Ascending aorta (tissue), 2 donors: ENCODE measurements around the gene GLOD4. TPM values are rescaled to one million over a fixed set of nuclear protein-coding genes. Genes with fewer than 3 reads are reported as not detected.
A peak's percentile ranks its signal among the peaks of the same experiment; 100 is the strongest.
"Not testable (repeated sequence)": the region's sequence is repeated elsewhere in the genome, so short reads cannot be mapped to it uniquely, and the experiment has no call there.

Experiments used
- DNase-seq, 2 donors: peaks; one replicate each; pipeline ENCODE4 v3.0.0-alpha.2; 2019; ENCODE audit warnings: low spot score in 2 of 2
- H3K27ac ChIP-seq, 2 donors: fragments of 200-600 bp; sonication (generic); one replicate each; pipeline ENCODE4 v1.5.1; 2016 to 2017; ENCODE audit warnings: mild to moderate bottlenecking in 1 of 2
- H3K27me3 ChIP-seq: fragments of 200-600 bp; sonication (generic); one replicate; pipeline ENCODE4 v1.5.1; 2017
- H3K36me3 ChIP-seq, 2 donors: fragments of 200-600 bp; sonication (generic); one replicate each; pipeline ENCODE4 v1.5.1; 2016
- H3K4me1 ChIP-seq, 2 donors: fragments of 200-600 bp; sonication (generic); one replicate each; pipeline ENCODE4 v1.5.1; 2016 to 2017; ENCODE audit warnings: mild to moderate bottlenecking in 1 of 2
- H3K4me3 ChIP-seq, 2 donors: fragments of 200-600 bp; sonication (generic); one replicate each; pipeline ENCODE4 v1.5.1; 2016 to 2017; ENCODE audit warnings: mild to moderate bottlenecking in 1 of 2
- H3K9me3 ChIP-seq, 2 donors: fragments of 200-600 bp; sonication (generic); one replicate each; pipeline ENCODE4 v1.5.1; 2016
- CTCF ChIP-seq, 3 experiments: fragments of 200-600 bp in 2 of 3; fragments of 450-650 bp in 1 of 3; sonication (generic) in 2 of 3; IDR thresholded peaks; one replicate each; pipeline ENCODE4 v1.5.1; 2016 to 2019; ENCODE audit warnings: antibody characterized with exemption in 3 of 3, mild to moderate bottlenecking in 1 of 3, moderate library complexity in 1 of 3
- intact Hi-C: fragments of 100-400 bp; cut with DNase I; formaldehyde crosslinking; loops from one replicate; pipeline ENCODE4 v1.15.1; 2023
- total RNA-seq: library from RNA; depleted of rRNA; stranded (reverse); fragments of >200 nt; gene quantifications from one replicate; pipeline ENCODE4 v1.1.0, GENCODE V29; 2016

GLOD4 gene
- total RNA-seq, 1 donor from 2014 or later = 148 TPM

- Histone ChIP-seq H3K4me3 (no peak overlapping the region), H3K4me1 (no peaks in the 10 kb centered on the region), H3K36me3 (peaks cover 14 to 31% of the 10 kb centered on the region in 2 donors), H3K27ac (peak overlapping the region in 1 of 2 donors; percentile 21), H3K27me3 (no peaks in the 10 kb centered on the region), H3K9me3 (no peaks in the 10 kb centered on the region)
- TF ChIP-seq CTCF (IDR thresholded peaks at IDR 0.05) = no peak
- intact Hi-C loops = no loop called here
- DNase-seq = no peak
Observed at GRCh38 chr17:789160-789840, 7.2 kb upstream of the GLOD4 start.

DNA sequence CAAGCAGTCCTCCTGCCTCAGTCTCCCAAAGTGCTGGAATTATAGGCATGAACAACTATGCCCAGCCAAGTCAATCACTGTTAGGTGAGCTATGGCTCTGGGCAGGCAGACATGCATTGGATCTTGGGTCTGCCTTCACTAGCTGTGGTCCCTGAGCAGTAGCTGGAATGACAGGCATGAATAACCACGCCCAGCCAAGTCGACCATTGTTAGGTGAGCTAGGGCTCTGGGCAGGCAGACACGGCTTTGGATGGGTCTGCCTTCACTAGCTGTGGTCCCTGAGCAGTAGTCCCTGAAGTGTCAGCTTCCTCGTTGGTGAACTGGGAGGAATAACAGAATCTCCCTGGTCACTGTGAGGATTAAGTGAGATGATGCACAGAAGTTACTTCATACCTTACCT, 6.5 kb upstream of the GLOD4 start:
- Histone ChIP-seq H3K9me3 (no peaks in the 10 kb centered on the region), H3K27ac (no peak overlapping the region), H3K27me3 (no peaks in the 10 kb centered on the region), H3K4me3 (no peak overlapping the region), H3K4me1 (peaks cover 0 to 3% of the 10 kb centered on the region in 2 donors), H3K36me3 (peaks cover 14 to 31% of the 10 kb centered on the region in 2 donors)
- intact Hi-C loops = no loop called here
- TF ChIP-seq CTCF (IDR thresholded peaks at IDR 0.05) = no peak
- DNase-seq = no peak

DNA sequence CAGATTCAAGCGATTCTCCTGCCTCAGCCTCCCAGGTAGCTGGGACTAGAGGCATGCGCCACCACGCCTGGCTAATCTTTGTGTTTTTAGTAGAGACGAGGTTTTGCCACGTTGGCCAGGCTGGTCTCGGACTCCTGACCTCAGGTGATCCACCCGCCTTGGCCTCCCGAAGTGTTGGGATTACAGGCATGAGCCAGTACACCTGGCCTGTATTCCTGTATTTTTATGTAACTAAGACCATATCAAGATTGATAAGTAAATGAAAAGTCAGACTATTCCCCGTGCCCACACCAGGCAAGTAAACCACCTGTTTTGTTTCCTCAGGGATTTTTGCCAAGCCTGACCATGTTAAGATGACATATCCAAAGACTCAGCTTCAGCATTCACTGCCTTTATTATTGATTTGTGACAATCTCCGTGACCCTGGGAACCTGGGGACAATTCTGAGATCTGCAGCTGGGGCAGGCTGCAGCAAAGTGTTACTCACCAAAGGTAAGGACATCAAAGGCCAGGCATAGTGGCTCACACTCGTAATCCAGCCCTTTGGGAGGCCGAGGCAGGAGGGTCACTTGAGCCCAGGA, 5.7 kb upstream of the GLOD4 start:
- H3K9me3 ChIP-seq = no peaks in the 10 kb centered on the region
- TF ChIP-seq CTCF (IDR thresholded peaks at IDR 0.05) = no peak
- DNase-seq = no peak

DNA sequence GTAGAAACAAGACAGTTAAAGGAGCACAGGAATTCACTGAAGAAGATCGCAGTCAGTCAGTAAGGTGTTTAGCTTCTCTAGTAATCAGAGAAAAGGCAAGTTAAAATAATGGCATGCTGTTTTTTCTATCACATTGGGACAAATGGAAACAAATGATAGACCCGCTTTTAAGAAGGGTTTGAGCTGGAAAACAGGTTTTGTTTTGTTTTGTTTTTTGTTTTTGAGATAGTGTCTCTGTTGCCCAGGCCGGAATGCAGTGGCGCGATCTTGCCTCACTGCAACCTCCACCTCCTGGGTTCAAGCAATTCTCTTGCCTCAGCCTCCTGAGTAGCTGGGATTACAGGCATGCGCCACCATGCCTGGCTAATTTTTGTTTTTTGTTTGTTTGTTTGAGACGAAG, 3.8 kb upstream of the GLOD4 start:
- Histone ChIP-seq H3K4me1 (peaks cover 5 to 17% of the 10 kb centered on the region in 2 donors), H3K36me3 (peaks cover 8 to 17% of the 10 kb centered on the region in 2 donors)
- H3K27ac ChIP-seq, H3K27me3 ChIP-seq, H3K4me3 ChIP-seq, DNase-seq, H3K9me3 ChIP-seq, intact Hi-C loops: not testable (repeated sequence)

More for the DNA sequence above, 5.7 kb upstream of the GLOD4 start:
- intact Hi-C loops = no loop called here
- no peak overlapping the region for H3K4me3 ChIP-seq
- H3K36me3 ChIP-seq = peaks cover 12 to 29% of the 10 kb centered on the region in 2 donors
- H3K27me3 ChIP-seq = no peaks in the 10 kb centered on the region
- peaks cover 5 to 11% of the 10 kb centered on the region in 2 donors for H3K4me1 ChIP-seq
- no peak overlapping the region for H3K27ac ChIP-seq

DNA sequence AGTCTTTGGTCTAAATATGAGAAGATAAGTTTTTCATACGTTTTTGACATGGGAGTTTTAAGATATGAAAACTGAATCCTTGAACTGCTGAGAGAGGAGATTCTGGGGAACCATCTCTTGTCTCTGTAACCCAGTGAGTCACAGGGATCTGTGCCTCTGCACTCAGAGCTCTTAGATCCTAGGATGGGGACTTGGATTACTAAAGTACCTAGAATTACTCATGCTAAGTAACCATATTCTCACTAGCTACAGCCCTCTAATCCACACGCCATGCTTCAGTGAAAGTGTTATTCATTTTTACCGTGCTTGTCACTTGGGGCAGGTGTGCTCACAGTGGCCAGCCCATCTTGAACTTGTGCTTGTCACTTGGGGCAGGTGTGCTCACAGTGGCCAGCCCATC, 2.1 kb upstream of the GLOD4 start:
- Histone ChIP-seq H3K4me3 (peak overlapping the region in 1 of 2 donors; percentile 77), H3K4me1 (peaks cover 5 to 17% of the 10 kb centered on the region in 2 donors), H3K27me3 (no peaks in the 10 kb centered on the region), H3K36me3 (peaks cover 8 to 11% of the 10 kb centered on the region in 2 donors), H3K27ac (no peak overlapping the region), H3K9me3 (no peaks in the 10 kb centered on the region)
- TF ChIP-seq CTCF (IDR thresholded peaks at IDR 0.05) = no peak
- intact Hi-C loops = loop anchor here (5.0 kb wide), 1 partner anchor 273 kb away; no protein-coding TSS in a partner anchor
- peak in 1 of 2 donors; percentile 21 for DNase-seq

- H3K9me3 ChIP-seq = no peaks in the 10 kb centered on the region
- H3K4me1 ChIP-seq = peaks cover 3 to 10% of the 10 kb centered on the region in 2 donors
- no peak overlapping the region for H3K27ac ChIP-seq
- no peak for TF ChIP-seq CTCF (IDR thresholded peaks at IDR 0.05)
- intact Hi-C loops = no loop called here
- no peak overlapping the region for H3K4me3 ChIP-seq
- no peak for DNase-seq
- H3K36me3 ChIP-seq = peaks cover 43 to 51% of the 10 kb centered on the region in 2 donors
- no peaks in the 10 kb centered on the region for H3K27me3 ChIP-seq
Observed at GRCh38 chr17:778096-778495, 4.0 kb downstream of the GLOD4 start.
